ENCODE data around the gene USF2.

DNA sequence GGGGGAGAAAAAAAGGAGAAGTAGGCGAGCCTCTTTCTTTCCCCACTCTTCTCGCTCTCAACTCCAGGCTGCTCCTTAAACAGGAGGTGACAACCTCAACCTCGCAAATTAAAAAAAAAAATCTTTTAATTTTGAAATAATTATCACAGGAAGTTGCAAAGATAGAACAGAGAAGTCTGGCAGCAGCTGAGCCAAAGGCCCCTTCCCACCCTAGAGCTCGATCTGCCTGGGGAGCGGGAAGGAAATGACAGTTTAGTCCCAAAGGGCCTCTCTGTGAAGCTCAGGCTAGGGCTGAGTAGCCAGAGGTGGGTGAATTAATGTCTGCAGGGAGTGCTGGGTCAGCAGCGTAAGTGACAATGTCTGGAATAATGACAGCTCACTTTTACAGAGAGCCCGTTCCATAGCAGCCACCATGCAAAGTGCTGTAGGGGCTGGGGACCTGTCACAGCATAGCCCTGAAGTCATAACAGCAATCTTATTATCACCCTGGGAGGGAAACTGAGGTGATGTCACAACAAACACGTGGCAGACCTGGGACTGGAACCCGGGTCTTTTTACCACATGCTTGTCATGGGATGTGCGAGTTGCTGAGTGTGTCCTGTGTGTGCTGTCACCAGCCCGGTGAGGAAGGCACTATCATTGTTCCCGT is 51.4 kb downstream of the USF2 start:
- TF ChIP-seq, protein P1, sequence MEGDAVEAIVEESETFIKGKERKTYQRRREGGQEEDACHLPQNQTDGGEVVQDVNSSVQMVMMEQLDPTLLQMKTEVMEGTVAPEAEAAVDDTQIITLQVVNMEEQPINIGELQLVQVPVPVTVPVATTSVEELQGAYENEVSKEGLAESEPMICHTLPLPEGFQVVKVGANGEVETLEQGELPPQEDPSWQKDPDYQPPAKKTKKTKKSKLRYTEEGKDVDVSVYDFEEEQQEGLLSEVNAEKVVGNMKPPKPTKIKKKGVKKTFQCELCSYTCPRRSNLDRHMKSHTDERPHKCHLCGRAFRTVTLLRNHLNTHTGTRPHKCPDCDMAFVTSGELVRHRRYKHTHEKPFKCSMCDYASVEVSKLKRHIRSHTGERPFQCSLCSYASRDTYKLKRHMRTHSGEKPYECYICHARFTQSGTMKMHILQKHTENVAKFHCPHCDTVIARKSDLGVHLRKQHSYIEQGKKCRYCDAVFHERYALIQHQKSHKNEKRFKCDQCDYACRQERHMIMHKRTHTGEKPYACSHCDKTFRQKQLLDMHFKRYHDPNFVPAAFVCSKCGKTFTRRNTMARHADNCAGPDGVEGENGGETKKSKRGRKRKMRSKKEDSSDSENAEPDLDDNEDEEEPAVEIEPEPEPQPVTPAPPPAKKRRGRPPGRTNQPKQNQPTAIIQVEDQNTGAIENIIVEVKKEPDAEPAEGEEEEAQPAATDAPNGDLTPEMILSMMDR (IDR thresholded peaks at IDR 0.05): no peak
- TF ChIP-seq EP300 (IDR thresholded peaks at IDR 0.05; ENCODE audit: low read depth): no peak
- TF ChIP-seq POLR2A (IDR thresholded peaks at IDR 0.05): no peak
- TF ChIP-seq POLR2AphosphoS5 (IDR thresholded peaks at IDR 0.05): no peak
